ENCODE measurements around the gene PAX8.
A peak's percentile ranks its signal among the peaks of the same experiment; 100 is the strongest.

PAX8 gene

GRCh38 chr2:113240915-113241911, 37.5 kb downstream of the PAX8 start (continued):
- TF ChIP-seq, protein P1, sequence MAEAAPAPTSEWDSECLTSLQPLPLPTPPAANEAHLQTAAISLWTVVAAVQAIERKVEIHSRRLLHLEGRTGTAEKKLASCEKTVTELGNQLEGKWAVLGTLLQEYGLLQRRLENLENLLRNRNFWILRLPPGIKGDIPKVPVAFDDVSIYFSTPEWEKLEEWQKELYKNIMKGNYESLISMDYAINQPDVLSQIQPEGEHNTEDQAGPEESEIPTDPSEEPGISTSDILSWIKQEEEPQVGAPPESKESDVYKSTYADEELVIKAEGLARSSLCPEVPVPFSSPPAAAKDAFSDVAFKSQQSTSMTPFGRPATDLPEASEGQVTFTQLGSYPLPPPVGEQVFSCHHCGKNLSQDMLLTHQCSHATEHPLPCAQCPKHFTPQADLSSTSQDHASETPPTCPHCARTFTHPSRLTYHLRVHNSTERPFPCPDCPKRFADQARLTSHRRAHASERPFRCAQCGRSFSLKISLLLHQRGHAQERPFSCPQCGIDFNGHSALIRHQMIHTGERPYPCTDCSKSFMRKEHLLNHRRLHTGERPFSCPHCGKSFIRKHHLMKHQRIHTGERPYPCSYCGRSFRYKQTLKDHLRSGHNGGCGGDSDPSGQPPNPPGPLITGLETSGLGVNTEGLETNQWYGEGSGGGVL (tag by site-specific recombination; IDR thresholded peaks at IDR 0.05) = peak; percentile 97
- no peak for TF ChIP-seq BCL11A (tag by site-specific recombination; IDR thresholded peaks at IDR 0.05; ENCODE audit: low read depth)
- TF ChIP-seq ZFHX2 (tag by site-specific recombination; conservative IDR thresholded peaks at IDR 0.05) = peak; percentile 96
- peak; percentile 61; the same call in 1 of the 2 replicates for TF ChIP-seq ZNF660 (tag by site-specific recombination; IDR thresholded peaks at IDR 0.05)
- TF ChIP-seq ZNF629 (tag by site-specific recombination; IDR thresholded peaks at IDR 0.05) = peak; percentile 76
- TF ChIP-seq MEIS1 (CRISPR knock-in tag; IDR thresholded peaks at IDR 0.05; ENCODE audit: borderline replicate concordance) = no peak
- TF ChIP-seq, protein P2, sequence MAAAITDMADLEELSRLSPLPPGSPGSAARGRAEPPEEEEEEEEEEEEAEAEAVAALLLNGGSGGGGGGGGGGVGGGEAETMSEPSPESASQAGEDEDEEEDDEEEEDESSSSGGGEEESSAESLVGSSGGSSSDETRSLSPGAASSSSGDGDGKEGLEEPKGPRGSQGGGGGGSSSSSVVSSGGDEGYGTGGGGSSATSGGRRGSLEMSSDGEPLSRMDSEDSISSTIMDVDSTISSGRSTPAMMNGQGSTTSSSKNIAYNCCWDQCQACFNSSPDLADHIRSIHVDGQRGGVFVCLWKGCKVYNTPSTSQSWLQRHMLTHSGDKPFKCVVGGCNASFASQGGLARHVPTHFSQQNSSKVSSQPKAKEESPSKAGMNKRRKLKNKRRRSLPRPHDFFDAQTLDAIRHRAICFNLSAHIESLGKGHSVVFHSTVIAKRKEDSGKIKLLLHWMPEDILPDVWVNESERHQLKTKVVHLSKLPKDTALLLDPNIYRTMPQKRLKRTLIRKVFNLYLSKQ (tag by site-specific recombination; IDR thresholded peaks at IDR 0.05; ENCODE audit: borderline replicate concordance) = no peak
- TF ChIP-seq GFI1B (tag by site-specific recombination; IDR thresholded peaks at IDR 0.05) = no peak
- TF ChIP-seq MYNN (tag by site-specific recombination; IDR thresholded peaks at IDR 0.05; ENCODE audit: borderline replicate concordance) = no peak
- no peak for TF ChIP-seq ZNF138 (tag by site-specific recombination; IDR thresholded peaks at IDR 0.05; ENCODE audit: borderline replicate concordance)
- TF ChIP-seq, protein P3, sequence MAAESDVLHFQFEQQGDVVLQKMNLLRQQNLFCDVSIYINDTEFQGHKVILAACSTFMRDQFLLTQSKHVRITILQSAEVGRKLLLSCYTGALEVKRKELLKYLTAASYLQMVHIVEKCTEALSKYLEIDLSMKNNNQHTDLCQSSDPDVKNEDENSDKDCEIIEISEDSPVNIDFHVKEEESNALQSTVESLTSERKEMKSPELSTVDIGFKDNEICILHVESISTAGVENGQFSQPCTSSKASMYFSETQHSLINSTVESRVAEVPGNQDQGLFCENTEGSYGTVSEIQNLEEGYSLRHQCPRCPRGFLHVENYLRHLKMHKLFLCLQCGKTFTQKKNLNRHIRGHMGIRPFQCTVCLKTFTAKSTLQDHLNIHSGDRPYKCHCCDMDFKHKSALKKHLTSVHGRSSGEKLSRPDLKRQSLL (tag by site-specific recombination; IDR thresholded peaks at IDR 0.05) = no peak
- peak; percentile 41; the same call in 1 of the 2 replicates for TF ChIP-seq YY2 (tag by site-specific recombination; IDR thresholded peaks at IDR 0.05)
- no peak for TF ChIP-seq ZNF350 (tag by site-specific recombination; IDR thresholded peaks at IDR 0.05)
- TF ChIP-seq ZSCAN30 (tag by site-specific recombination; IDR thresholded peaks at IDR 0.05) = no peak
- no peak for TF ChIP-seq ZBTB44 (tag by site-specific recombination; IDR thresholded peaks at IDR 0.05)
- TF ChIP-seq ZNF776 (tag by site-specific recombination; IDR thresholded peaks at IDR 0.05; ENCODE audit: borderline replicate concordance) = no peak
- TF ChIP-seq ZNF146 (tag by site-specific recombination; IDR thresholded peaks at IDR 0.05) = no peak
- peak; percentile 59; the same call in 1 of the 2 replicates for TF ChIP-seq WT1 (tag by site-specific recombination; IDR thresholded peaks at IDR 0.05)
- TF ChIP-seq OVOL3 (tag by site-specific recombination; IDR thresholded peaks at IDR 0.05) = no peak
- no peak for TF ChIP-seq ZNF585B (tag by site-specific recombination; IDR thresholded peaks at IDR 0.05)
- TF ChIP-seq ZNF830 (tag by site-specific recombination; IDR thresholded peaks at IDR 0.05; ENCODE audit: low read depth) = no peak
- peak; percentile 99 for TF ChIP-seq KLF17 (tag by site-specific recombination; IDR thresholded peaks at IDR 0.05)
- TF ChIP-seq KLF9 (tag by site-specific recombination; IDR thresholded peaks at IDR 0.05; ENCODE audit: low read depth) = no peak
- TF ChIP-seq GLIS2 (tag by site-specific recombination; IDR thresholded peaks at IDR 0.05) = peak; percentile 69
- no peak for TF ChIP-seq ZNF548 (tag by site-specific recombination; IDR thresholded peaks at IDR 0.05)
- no peak for TF ChIP-seq ZNF37A (tag by site-specific recombination; IDR thresholded peaks at IDR 0.05)
- TF ChIP-seq PRDM1 (tag by site-specific recombination; IDR thresholded peaks at IDR 0.05) = peak; percentile 88
- no peak for TF ChIP-seq ZSCAN16 (tag by site-specific recombination; IDR thresholded peaks at IDR 0.05)
- TF ChIP-seq ZNF121 (tag by site-specific recombination; IDR thresholded peaks at IDR 0.05) = no peak
- TF ChIP-seq ZNF112 (tag by site-specific recombination; IDR thresholded peaks at IDR 0.05) = no peak
- TF ChIP-seq ZNF132 (tag by site-specific recombination; IDR thresholded peaks at IDR 0.05; ENCODE audit: borderline replicate concordance) = no peak
- no peak for TF ChIP-seq ZNF423 (tag by site-specific recombination; IDR thresholded peaks at IDR 0.05)
- 0 out of 2 replicates have a peak, but pooled peaks have one; percentile 21 for TF ChIP-seq KLF16 (tag by site-specific recombination; IDR thresholded peaks at IDR 0.05)
